ENCODE measurements around the gene TRAF2.

The TRAF2 gene

DNA sequence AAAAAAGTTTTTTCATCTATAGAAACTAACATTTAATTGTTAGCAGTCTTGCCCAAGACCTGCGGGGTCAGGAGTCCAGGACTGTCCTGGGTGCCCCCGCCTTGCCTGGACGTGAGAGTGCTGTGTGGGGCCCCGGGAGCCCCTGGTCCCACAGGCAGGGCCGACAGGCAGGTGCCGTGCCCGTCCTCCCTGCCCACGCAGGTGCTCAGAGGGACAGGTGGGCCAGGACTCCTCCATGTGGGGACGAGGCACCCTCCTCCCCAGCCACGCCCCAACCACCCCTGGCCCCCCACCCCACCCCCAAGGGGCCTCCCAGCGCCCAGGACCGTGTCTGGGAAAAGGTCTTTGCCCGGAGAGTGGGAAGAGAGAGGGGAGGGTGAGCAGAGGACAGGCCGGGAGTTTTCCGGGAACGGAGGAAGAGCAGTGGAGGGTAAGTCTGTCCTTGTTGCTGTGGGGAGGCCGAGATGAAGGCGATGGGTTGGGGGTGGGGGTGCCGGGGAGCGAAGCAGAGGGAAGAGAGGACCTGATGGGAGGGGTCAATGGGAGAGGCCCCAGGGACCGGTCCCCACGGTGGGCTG, 63.0 kb downstream of the TRAF2 start:
- no peak for DNase-seq (ENCODE audit: low read depth in 1 of 2, low spot score in 1 of 2)

DNA sequence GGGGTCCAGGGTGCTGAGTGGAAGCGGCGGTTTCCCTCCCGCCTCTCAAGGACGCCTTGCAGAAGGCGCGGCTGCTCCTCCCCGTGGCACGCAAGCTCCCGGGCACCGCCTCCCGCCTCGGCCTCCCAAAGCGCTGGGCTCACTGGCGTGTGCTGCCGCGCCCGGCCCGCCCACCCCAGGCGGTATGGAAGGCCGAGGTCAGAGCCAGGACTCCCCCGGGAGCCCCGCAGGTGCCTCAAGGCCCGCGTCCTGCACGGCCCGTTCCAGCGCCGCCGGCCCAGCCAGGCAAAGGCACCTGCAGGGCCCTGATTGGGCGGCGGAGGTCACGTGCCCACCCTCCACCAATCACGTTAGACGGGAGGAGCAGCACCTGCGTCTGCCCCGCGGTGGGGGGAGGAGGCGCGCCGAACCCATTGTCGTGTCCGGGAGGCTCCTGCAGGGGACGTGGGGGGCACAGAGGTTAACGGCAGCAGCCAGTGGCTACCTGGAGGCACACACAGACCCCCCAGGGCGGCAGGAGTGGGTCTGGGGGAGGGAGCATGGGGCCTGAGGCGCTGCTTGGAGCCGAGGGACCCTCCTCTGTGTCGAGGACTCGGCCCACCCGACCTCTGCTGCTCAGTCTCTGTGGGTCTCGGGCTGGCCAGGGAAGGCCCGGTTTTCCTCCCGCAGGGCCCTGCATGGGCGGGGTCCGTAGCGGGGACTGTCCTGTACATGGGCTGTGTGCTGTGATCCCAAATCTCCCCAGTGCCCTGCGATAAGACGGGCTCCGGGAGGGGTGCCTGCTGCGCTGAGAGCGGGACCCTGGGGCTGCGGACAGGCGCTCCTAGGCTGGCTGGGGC, 63.7 kb downstream of the TRAF2 start:
- DNase-seq (ENCODE audit: low read depth in 1 of 2, low spot score in 1 of 2) = peak; percentile 93 to 95

DNA sequence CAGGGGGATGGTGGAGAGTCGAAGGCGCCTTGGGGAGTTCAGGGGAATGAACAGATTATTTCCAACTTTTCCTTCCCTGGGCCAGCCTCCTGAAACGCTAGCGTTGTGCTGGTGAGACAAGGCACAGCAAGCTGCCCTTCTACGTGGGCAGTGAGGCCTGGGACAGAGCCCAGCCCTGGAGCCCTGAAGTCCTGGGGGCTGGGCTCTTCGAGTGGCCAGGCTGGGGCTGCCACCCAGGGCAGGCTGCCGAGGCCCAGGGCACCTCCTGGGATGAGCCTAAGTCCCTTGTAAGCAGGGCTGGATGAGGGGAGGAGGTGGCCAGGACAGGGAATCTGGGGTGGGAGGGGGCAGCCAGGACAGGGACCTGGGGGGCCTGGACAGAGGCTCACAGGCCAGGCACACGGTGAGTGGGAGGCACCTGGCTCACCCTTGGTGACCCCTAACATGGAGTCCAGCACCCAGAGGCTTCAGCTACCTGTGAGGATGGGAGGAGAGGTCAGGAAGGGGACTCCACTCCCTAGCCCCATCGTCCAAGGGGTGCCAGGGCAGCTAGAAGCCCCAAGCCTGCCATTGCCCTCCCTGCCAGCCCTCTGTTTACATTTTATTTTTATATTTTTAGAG, 64.5 kb downstream of the TRAF2 start:
- no peak for DNase-seq (ENCODE audit: low read depth in 1 of 2, low spot score in 1 of 2)

GRCh38 chr9:136951541-136952320, 65.4 kb downstream of the TRAF2 start, which contains the start of gene LCN12:
TSS of gene LCN12 (plus strand) at chr9:136952273. CDS start at chr9:136952328, 55 bp downstream.
- DNase-seq (ENCODE audit: low read depth in 1 of 2, low spot score in 1 of 2) = no peak

DNA sequence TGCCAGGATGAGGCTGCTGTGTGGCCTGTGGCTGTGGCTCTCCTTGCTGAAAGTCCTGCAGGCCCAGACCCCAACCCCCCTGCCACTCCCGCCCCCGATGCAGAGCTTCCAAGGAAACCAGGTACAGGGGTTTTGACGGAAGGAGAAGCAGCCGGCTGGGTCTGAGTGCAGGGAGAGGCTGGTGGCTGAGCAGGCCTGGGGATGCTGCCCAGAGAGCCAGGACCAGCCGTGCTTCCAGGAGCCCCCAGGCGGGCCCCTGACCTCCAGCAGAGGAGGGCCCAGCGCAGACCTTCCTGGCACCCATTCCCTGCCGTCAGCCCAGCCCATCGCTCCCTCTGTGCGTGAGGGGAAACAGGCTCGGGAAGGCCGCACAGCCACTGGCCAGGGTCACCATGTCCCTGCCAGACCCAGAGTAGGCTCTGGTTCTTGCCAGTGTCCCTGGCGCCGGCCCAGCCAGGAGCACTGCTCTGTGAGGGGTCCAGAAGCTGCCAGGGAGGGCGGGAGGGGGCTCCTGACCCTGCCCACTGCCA, 66.1 kb downstream of the TRAF2 start:
- no peak for DNase-seq (ENCODE audit: low read depth in 1 of 2, low spot score in 1 of 2)

DNA sequence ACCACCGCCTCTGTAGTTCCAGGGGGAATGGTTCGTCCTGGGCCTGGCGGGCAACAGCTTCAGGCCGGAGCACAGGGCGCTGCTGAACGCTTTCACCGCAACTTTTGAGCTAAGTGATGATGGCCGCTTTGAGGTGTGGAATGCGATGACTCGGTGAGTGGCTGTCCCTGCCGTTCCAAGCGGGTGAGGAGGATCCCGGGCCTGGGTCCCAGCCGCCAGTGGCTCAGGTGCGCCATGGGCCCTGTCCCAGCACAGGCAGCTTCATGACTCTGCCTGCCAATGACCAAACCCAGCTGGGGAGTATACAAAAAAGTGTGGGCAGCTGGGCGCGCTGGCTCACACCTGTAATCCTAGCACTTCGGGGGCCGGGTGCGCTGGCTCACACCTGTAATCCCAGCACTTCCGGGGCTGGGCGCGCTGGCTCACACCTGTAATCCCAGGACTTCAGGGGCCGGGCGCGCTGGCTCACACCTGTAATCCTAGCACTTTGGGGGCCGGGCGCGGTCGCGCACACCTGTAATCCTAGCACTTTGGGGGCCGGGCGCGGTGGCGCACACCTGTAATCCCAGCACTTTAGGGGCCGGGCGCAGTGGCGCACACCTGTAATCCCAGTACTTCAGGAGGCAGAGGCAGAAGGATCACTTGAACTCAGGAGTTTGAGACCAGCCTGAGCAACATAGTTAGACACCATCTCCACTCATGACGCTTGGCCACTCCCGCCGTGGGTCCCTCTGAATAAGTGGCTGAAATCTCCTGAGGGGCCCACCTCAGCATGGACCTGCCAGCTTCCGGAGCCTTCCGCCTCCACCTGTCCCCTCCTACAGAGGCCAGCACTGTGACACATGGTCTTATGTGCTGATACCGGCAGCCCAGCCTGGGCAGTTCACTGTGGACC, 66.8 kb downstream of the TRAF2 start:
- DNase-seq (ENCODE audit: low read depth in 1 of 2, low spot score in 1 of 2) = no peak

DNA sequence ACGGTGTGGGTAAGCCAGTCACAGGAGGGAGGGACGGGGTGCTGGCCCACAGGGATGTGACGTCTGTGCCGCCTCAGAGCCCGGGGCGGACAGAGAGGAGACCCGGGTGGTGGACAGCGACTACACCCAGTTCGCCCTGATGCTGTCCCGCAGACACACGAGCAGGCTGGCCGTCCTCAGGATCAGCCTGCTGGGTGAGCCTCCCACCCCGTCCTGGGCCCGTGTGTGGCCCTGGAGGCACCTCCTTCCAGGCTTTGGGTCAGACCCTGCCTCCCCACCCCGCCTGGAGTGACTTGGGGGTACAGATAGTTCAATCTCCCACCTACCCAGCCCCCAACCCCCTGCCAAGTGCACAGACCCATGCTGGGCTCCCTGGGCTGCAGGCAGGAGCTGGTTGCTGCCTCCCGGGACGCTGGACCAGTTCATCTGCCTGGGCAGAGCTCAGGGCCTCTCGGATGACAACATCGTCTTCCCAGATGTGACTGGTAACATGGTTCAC, 67.5 kb downstream of the TRAF2 start:
- DNase-seq (ENCODE audit: low read depth in 1 of 2, low spot score in 1 of 2) = no peak

DNA sequence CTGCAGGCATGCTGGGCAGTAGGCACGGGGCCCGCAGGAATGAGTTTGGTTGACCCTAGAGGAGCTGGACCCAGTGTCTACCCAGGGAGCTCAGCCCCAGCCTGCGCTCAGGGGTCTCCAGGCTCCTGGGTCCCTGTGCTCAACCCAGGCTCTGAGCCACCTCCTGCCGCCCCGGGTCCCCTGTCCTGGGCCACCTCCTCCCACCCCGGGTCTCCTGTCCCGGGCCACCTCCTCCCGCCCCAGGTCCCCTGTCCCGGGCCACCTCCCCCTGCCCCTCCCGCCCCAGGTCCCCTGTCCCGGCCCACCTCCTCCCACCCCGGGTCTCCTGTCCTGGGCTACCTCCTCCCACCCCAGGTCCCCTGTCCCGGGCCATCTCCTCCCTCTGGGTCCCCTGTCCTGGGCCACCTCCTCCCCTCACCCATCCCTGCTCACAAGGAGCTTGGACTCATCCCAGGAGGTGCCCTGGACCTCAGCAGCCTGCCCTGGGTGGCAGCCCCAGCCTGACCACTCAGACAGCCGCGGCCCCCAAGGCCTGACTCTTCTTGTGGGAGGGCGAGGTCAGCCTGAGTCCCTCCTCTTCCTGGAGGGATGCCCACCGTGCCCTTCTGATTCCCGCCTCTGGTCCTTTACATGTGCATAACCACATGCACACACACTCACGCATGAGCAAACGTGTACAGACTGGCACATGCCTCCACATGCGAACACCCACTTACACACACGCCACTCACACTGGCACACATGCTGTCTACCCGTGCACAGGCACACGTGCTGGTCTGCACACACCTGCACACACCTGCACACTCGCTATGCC, 68.2 kb downstream of the TRAF2 start:
- no peak for DNase-seq (ENCODE audit: low read depth in 1 of 2, low spot score in 1 of 2)

DNA sequence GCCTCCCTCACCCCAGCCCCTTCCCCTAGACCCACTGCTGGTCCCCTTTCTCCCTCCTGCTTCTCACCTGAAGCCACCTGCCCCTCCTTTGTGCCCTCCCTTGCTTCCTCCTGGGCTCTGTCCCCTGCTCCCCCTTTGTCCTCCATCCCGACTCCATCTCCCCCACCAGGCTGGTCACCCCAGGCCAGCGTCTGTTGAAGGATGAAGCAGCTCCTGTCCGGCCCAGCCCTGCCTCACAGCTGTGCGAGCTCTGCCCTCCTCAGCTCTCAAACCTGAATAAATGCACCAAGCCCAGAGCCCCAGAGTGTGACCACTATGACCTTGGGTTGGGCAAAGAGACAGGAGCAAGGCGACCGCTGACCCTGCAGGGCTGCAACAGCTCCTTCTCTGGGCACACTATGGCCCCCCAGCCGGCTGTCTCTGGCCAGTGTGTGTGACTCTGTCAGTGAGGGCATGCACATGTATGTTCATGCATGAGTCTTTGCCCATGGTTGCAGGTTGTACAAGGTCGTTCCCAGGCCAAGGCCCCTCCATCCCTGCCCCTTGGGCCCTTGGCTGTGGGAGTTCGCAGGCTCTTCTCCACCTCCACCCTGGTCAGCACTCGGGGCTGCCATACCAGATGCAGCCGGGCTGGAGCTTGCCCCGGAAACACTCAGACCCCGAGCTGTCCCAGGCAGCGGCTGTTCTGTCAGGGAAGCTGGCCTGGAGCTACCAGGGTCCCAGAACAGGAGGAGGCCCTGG, 69.1 kb downstream of the TRAF2 start:
- no peak for DNase-seq (ENCODE audit: low read depth in 1 of 2, low spot score in 1 of 2)

GRCh38 chr9:136955943-136956335, 69.6 kb downstream of the TRAF2 start:
- DNase-seq (ENCODE audit: low read depth in 1 of 2, low spot score in 1 of 2) = no peak

GRCh38 chr9:136956604-136957003, 70.3 kb downstream of the TRAF2 start:
- no peak for DNase-seq (ENCODE audit: low read depth in 1 of 2, low spot score in 1 of 2)

GRCh38 chr9:136957461-136957860, 71.1 kb downstream of the TRAF2 start:
- DNase-seq (ENCODE audit: low read depth in 1 of 2, low spot score in 1 of 2) = no peak

DNA sequence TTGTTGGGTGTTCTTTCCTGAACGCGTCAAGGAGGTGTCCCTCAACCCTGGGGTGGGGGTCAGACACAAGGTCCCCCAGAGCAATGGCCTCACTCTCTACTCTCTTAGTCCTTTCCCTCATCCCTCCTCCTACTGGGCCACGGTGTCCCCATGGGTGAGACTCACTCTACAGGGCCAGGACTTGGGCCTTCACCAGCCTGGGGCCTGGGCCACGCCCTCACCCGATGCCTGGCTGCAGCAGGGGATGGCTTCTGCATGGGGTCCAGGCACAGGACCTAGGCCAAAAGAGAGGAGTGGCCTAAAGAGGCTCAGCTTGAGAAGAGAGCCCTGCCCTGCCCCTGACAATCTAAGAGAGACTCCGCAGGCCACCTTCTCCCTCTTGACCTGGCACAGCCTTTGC, 71.6 kb downstream of the TRAF2 start:
- DNase-seq (ENCODE audit: low read depth in 1 of 2, low spot score in 1 of 2) = no peak

GRCh38 chr9:136958473-136958872, 72.2 kb downstream of the TRAF2 start:
- no peak for DNase-seq (ENCODE audit: low read depth in 1 of 2, low spot score in 1 of 2)

GRCh38 chr9:136958898-136959850, 72.9 kb downstream of the TRAF2 start:
- no peak for DNase-seq (ENCODE audit: low read depth in 1 of 2, low spot score in 1 of 2)

DNA sequence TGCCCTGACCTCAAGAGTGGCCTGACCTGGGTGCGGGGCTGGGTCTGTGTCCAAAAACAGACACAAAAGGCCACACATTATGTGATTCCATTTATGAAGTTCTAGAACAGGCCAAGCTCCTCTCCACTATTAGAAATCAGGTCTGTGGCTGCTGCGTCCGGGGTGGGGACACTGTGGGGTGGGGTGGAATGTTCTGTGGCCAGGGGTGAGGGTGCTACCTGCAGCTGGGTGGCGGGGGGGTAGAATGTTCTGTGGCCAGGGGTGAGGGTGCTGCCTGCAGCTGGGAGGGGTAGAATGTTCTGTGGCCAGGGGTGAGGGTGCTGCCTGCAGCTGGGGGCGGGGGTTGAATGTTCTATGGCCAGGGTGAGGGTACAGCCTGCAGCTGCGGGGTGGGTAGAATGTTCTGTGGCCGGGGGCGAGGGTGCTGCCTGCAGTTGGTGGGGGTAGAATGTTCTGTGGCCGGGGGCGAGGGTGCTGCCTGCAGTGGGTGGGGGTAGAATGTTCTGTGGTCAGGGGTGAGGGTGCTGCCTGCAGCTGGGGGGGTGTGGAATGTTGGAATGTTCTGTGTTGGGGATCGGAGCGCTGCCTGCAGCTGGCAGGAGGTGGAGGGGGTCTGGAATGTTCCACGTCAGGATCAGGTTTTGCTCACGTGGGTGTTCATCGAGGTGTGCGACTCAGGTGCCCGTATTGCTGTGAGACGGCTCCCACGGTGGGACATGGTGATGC, 74.1 kb downstream of the TRAF2 start:
- no peak for DNase-seq (ENCODE audit: low read depth in 1 of 2, low spot score in 1 of 2)

- no peak for DNase-seq (ENCODE audit: low read depth in 1 of 2, low spot score in 1 of 2)
Observed at GRCh38 chr9:136960938-136961275, 74.6 kb downstream of the TRAF2 start.
